Measurements from ENCODE around the gene KIF1A. TPM values are rescaled to one million over a fixed set of nuclear protein-coding genes. Genes with fewer than 3 reads are reported as not detected.

KIF1A gene
- total RNA-seq, 1 donor from 2014 or later: not detected

DNA sequence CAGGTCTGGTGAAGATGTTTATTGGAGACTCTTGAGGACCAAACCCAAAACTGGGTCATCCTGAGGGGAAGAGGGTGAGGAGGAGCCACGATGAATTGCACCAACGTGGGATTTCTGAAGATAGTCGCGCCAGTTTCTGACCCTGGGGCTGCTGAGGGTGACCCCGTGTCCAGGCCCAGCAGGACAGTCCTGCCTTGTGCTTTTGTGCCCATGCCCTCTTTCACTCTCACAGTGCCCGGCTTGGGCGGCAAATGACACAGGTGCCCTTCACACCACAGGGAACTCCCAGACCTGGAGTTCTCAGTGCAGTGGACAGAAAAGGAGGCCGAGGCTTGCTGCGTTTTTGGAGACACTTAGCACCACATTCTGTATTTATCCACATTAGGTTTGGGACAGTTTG, 15.5 kb upstream of the KIF1A start:
- no peak overlapping the region for H3K4me3 Mint-ChIP-seq
- no peak overlapping the region for H3K27ac Mint-ChIP-seq
- TF ChIP-seq, protein P1, sequence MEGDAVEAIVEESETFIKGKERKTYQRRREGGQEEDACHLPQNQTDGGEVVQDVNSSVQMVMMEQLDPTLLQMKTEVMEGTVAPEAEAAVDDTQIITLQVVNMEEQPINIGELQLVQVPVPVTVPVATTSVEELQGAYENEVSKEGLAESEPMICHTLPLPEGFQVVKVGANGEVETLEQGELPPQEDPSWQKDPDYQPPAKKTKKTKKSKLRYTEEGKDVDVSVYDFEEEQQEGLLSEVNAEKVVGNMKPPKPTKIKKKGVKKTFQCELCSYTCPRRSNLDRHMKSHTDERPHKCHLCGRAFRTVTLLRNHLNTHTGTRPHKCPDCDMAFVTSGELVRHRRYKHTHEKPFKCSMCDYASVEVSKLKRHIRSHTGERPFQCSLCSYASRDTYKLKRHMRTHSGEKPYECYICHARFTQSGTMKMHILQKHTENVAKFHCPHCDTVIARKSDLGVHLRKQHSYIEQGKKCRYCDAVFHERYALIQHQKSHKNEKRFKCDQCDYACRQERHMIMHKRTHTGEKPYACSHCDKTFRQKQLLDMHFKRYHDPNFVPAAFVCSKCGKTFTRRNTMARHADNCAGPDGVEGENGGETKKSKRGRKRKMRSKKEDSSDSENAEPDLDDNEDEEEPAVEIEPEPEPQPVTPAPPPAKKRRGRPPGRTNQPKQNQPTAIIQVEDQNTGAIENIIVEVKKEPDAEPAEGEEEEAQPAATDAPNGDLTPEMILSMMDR (IDR thresholded peaks at IDR 0.05): no peak
- ChIA-PET CTCF (no interaction called here), POLR2A (no interaction called here)
- peaks cover 10% of the 10 kb centered on the region for H3K27me3 Mint-ChIP-seq
- peaks cover 5% of the 10 kb centered on the region for H3K4me1 Mint-ChIP-seq
- ATAC-seq (ENCODE audit: low read depth) (no peak), DNase-seq (no peak)
- intact Hi-C loops (cut with micrococcal nuclease): no loop called here
- no peaks in the 10 kb centered on the region for H3K36me3 Mint-ChIP-seq (ENCODE audit: low read depth)
- H3K9me3 Mint-ChIP-seq: no peaks in the 10 kb centered on the region

DNA sequence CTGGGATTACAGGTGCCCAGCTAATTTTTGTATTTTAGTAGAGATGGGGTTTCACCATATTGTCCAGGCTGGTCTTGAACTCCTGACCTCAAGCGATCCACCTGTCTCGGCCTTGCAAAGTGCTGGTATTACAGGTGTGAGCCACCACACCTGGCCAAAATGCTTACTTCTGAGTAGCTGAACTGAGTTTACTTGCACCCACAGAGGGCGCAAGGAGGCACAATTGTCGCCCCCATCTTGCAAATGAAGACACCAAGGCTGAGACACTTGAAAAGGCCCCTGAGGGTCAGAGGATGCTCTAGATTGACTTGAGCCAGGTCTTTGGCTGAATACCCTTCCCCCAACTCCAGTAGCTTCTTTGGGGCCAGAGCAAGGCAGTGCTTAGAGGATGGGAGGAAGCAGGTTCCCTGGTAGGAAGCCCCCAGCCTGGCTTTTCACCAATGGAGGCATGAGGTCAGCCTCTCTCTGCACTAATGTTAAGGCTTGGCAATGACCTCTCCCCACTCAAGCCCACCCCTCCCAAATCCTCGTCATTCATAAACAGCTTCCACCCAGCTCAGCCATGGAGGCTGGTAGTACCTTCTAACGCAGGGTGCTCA, 14.5 kb upstream of the KIF1A start:
- intact Hi-C loops (cut with micrococcal nuclease): loop anchor here (5.0 kb wide), 1 partner anchor 523 kb away; the partner anchor contains the start of gene FARP2
- DNase-seq (no peak), ATAC-seq (ENCODE audit: low read depth) (no peak)
- no peak overlapping the region for H3K4me3 Mint-ChIP-seq
- H3K4me1 Mint-ChIP-seq: peaks cover 5% of the 10 kb centered on the region
- ChIA-PET POLR2A (no interaction called here), CTCF (no interaction called here)
- H3K27me3 Mint-ChIP-seq: peaks cover 8% of the 10 kb centered on the region
- no peaks in the 10 kb centered on the region for H3K9me3 Mint-ChIP-seq
- no peaks in the 10 kb centered on the region for H3K36me3 Mint-ChIP-seq (ENCODE audit: low read depth)
- H3K27ac Mint-ChIP-seq: no peak overlapping the region
- TF ChIP-seq, protein P1 (IDR thresholded peaks at IDR 0.05): no peak

DNA sequence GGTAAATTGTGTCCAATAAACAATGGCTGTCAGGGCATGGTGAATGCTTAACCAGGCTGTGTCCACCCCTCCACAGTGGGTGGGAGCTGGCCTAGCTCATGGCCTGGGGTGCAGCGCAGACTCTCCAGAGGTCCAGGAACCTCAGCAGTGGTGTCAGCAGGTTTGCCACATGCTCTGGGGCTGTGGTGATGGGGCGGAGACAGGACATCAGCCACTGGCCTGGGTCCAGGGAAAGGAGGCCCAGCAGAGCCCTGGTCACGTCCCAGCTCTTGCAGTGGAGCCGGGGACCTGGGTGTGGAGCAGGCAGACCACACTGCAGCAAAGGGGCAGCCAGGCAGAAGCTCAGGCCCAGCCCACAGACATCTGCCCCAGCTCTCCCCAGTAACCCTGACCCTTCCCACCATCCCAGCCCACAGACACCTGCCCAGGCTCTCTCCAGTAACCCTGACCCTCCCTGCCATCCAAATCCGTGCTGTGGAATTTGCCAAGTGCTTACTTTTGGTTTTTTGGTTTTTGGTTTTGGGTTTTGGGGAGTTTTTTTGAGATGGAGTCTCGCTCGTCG, 13.8 kb upstream of the KIF1A start:
- DNase-seq (no peak), ATAC-seq (ENCODE audit: low read depth) (no peak)
- TF ChIP-seq, protein P1 (IDR thresholded peaks at IDR 0.05): no peak
- intact Hi-C loops (cut with micrococcal nuclease): loop anchor here (2.0 to 5.0 kb wide), 2 partner anchors 523 to 1047 kb away; partner anchors contain the start of gene FARP2
- H3K9me3 Mint-ChIP-seq: no peaks in the 10 kb centered on the region
- ChIA-PET CTCF (no interaction called here), POLR2A (no interaction called here)
- peaks cover 5% of the 10 kb centered on the region for H3K4me1 Mint-ChIP-seq
- no peak overlapping the region for H3K4me3 Mint-ChIP-seq
- H3K27ac Mint-ChIP-seq: no peak overlapping the region
- H3K27me3 Mint-ChIP-seq: peaks cover 12% of the 10 kb centered on the region
- H3K36me3 Mint-ChIP-seq (ENCODE audit: low read depth): no peaks in the 10 kb centered on the region

DNA sequence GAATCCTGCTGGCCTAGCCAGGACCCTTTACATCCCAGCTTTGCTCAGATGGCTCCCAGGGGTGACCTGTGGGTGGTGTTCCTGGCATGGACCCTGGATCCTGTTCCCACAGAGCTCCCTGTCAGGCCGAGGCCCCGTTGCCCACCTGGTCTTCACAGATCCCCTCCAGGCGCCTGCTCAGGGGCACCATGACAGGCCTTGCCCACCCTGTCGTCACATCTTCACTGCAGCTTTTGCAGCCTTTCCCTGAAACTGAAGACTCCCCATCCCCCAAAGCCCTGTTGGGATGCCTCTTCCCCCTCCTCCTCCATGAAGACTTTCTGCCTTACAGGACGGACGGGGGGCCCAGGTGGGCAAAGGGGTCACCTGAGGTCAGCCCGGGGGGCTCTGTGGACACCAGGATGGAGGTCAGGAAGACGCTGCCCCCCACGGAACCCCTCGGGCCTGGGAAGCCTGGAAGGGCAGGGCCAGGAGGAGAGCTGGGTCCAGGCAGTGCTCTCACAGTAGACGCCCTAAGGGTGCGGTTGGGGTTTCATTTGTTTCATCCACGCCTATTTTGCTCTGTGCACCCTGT, 13.0 kb upstream of the KIF1A start:
- Mint-ChIP-seq H3K36me3 (ENCODE audit: low read depth) (no peaks in the 10 kb centered on the region), H3K27me3 (peaks cover 14% of the 10 kb centered on the region), H3K9me3 (no peaks in the 10 kb centered on the region), H3K27ac (no peak overlapping the region), H3K4me1 (peaks cover 5% of the 10 kb centered on the region), H3K4me3 (no peak overlapping the region)
- ATAC-seq (ENCODE audit: low read depth): no peak
- no peak for DNase-seq
- intact Hi-C loops (cut with micrococcal nuclease): loop anchor here (1.0 to 5.0 kb wide), 8 partner anchors 247 to 1048 kb away; partner anchors contain the start of genes CAPN10, FARP2, HDLBP and ING5
- POLR2A ChIA-PET: no interaction called here
- CTCF ChIA-PET: no interaction called here
- TF ChIP-seq, protein P1 (IDR thresholded peaks at IDR 0.05): no peak

DNA sequence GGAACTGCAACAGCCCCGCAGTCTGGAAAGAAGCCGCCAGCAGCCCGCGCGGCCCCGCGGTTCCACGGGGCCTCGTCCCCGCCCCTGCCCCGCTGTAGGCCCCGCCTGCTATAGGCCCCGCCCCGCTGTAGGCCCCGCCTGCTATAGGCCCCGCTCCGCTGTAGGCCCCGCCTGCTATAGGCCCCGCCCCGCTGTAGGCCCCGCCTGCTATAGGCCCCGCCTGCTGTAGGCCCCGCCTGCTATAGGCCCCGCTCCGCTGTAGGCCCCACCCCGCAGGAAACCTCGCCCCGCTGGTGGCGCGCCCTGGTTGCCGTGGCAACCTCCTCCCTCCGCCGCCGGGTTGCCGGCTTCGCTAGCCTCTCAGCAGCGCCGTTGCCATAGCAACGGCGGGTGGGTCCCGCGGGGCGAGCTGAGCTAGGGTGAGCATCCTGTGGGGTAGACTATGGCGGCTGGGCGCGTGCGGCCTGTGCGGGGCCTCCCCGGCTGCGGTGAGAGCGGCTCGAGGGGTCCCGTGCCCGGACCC, 12.2 kb upstream of the KIF1A start:
- POLR2A ChIA-PET: no interaction called here
- H3K27ac Mint-ChIP-seq: no peak overlapping the region
- H3K9me3 Mint-ChIP-seq: no peaks in the 10 kb centered on the region
- peak; percentile 89 for DNase-seq
- peaks cover 18% of the 10 kb centered on the region for H3K27me3 Mint-ChIP-seq
- ATAC-seq (ENCODE audit: low read depth): peak; percentile 94
- TF ChIP-seq, protein P1 (IDR thresholded peaks at IDR 0.05): no peak
- CTCF ChIA-PET: no interaction called here
- intact Hi-C loops (cut with micrococcal nuclease): loop anchor here (1.0 to 5.0 kb wide), 8 partner anchors 246 to 1049 kb away; partner anchors contain the start of genes CAPN10, FARP2, HDLBP and ING5
- H3K36me3 Mint-ChIP-seq (ENCODE audit: low read depth): no peaks in the 10 kb centered on the region
- peaks cover 5% of the 10 kb centered on the region for H3K4me1 Mint-ChIP-seq
- peak overlapping the region; percentile 55 for H3K4me3 Mint-ChIP-seq
